Gastrocnemius medialis (tissue), 4 donors: Measurements from ENCODE around the gene TRAPPC11. TPM values are rescaled to one million over a fixed set of nuclear protein-coding genes. Genes with fewer than 3 reads are reported as not detected.

ENCODE experiments used
- ATAC-seq, 2 donors: fragments of 150-250 bp; one replicate each; pipeline ENCODE4 v1.9.1; 2016
- DNase-seq, 2 donors: peaks; one replicate each; pipeline ENCODE4 v3.0.0-alpha.2; 2019
- H3K27ac ChIP-seq, 4 donors: fragments of 200-600 bp; sonication (generic); 1 replicate in 1 of 4; 2 replicates in 3 of 4; pipeline ENCODE4 v1.5.1; 2016 to 2018; ENCODE audit warnings: mild to moderate bottlenecking in 2 of 4, moderate library complexity in 1 of 4
- H3K27me3 ChIP-seq, 3 donors: fragments of 200-600 bp; sonication (generic) in 2 of 3; 1 replicate in 1 of 3; 2 replicates in 2 of 3; pipeline versions ENCODE4 v1.5.1 to v1.6.0; 2016 to 2019; ENCODE audit warnings: mild to moderate bottlenecking in 1 of 3, moderate library complexity in 1 of 3
- H3K36me3 ChIP-seq, 2 donors: fragments of 200-600 bp; sonication (generic) in 1 of 2; one replicate each; pipeline ENCODE4 v1.5.1; 2017 to 2018
- H3K4me1 ChIP-seq, 2 donors: fragments of 200-600 bp; sonication (generic) in 1 of 2; one replicate each; pipeline ENCODE4 v1.5.1; 2016 to 2017; ENCODE audit warnings: mild to moderate bottlenecking in 2 of 2
- H3K4me3 ChIP-seq, 4 donors: fragments of 200-600 bp; sonication (generic) in 3 of 4; 1 replicate in 1 of 4; 2 replicates in 3 of 4; pipeline ENCODE4 v1.5.1; 2016 to 2019; ENCODE audit warnings: mild to moderate bottlenecking in 2 of 4
- H3K9me3 ChIP-seq, 3 donors: fragments of 200-600 bp; sonication (generic) in 2 of 3; 1 replicate in 1 of 3; 2 replicates in 2 of 3; pipeline ENCODE4 v1.5.1; 2016 to 2019
- CTCF ChIP-seq, 5 experiments: fragments of 450-650 bp in 3 of 5; fragments of 200-600 bp in 2 of 5; sonication (generic) in 2 of 5; IDR thresholded peaks in 4 of 5; conservative IDR thresholded peaks in 1 of 5; 1 replicate in 4 of 5; 2 replicates in 1 of 5; pipeline ENCODE4 v1.5.1; 2016 to 2019; ENCODE audit warnings: antibody characterized with exemption in 5 of 5, mild to moderate bottlenecking in 3 of 5, moderate library complexity in 3 of 5
- POLR2A ChIP-seq, 2 donors: fragments of 450-650 bp; IDR thresholded peaks; one replicate each; pipeline ENCODE4 v1.6.1; 2017; ENCODE audit warnings: antibody characterized with exemption in 2 of 2, mild to moderate bottlenecking in 2 of 2, moderate library complexity in 2 of 2
- in situ Hi-C, 4 donors: fragments of 200-750 bp; cut with MboI; loops; one replicate each; pipeline versions ENCODE4 v1.15.0 to v1.8.0; 2017; ENCODE audit warnings: low sequenced_read_pairs in 4 of 4
- intact Hi-C: fragments of 100-400 bp; cut with DNase I; formaldehyde crosslinking; loops from one replicate; pipeline ENCODE4 v1.15.1; 2023; ENCODE audit warnings: low total_unique reads
- total RNA-seq, 4 donors: library from RNA; depleted of rRNA; stranded (reverse); fragments of >200 nt; gene quantifications; one replicate each; pipeline versions ENCODE4 v1.1.0 to v1.2.3, GENCODE V29; 2016

TRAPPC11 gene
- total RNA-seq, 4 donors from 2014 or later: 19.3 to 31.7 (median 20.8) TPM

- Histone ChIP-seq H3K9me3 (no peaks in the 10 kb centered on the region), H3K36me3 (peaks cover 6 to 79% of the 10 kb centered on the region in 2 donors), H3K27ac (no peak overlapping the region), H3K4me1 (no peaks in the 10 kb centered on the region), H3K27me3 (no peaks in the 10 kb centered on the region), H3K4me3 (no peak overlapping the region)
- DNase-seq (no peak), ATAC-seq (no peak)
- in situ Hi-C loops (no loop called here), intact Hi-C loops (no loop called here)
- TF ChIP-seq POLR2A (IDR thresholded peaks at IDR 0.05) (no peak), CTCF (IDR thresholded peaks at IDR 0.05 in 4 of 5, conservative IDR thresholded peaks at IDR 0.05 in 1 of 5) (no peak)
Observed at GRCh38 chr4:183691006-183691405, 31.9 kb downstream of the TRAPPC11 start.

- in situ Hi-C loops (no loop called here), intact Hi-C loops (no loop called here)
- no peak for TF ChIP-seq POLR2A (IDR thresholded peaks at IDR 0.05)
- TF ChIP-seq CTCF (IDR thresholded peaks at IDR 0.05 in 4 of 5, conservative IDR thresholded peaks at IDR 0.05 in 1 of 5): no peak
Observed at GRCh38 chr4:183691897-183692296, 32.8 kb downstream of the TRAPPC11 start.

GRCh38 chr4:183698909-183699308 lies 39.8 kb downstream of the TRAPPC11 start:
- Histone ChIP-seq H3K36me3 (peaks cover 11 to 97% of the 10 kb centered on the region in 2 donors), H3K9me3 (no peaks in the 10 kb centered on the region), H3K27me3 (no peaks in the 10 kb centered on the region), H3K4me3 (no peak overlapping the region), H3K4me1 (no peaks in the 10 kb centered on the region), H3K27ac (no peak overlapping the region)
- no peak for ATAC-seq
- TF ChIP-seq CTCF (IDR thresholded peaks at IDR 0.05 in 4 of 5, conservative IDR thresholded peaks at IDR 0.05 in 1 of 5) (no peak), POLR2A (IDR thresholded peaks at IDR 0.05) (no peak)
- intact Hi-C loops: no loop called here
- in situ Hi-C loops: no loop called here
- no peak for DNase-seq

More at GRCh38 chr4:183691897-183692296, 32.8 kb downstream of the TRAPPC11 start:
- no peak for ATAC-seq
- no peaks in the 10 kb centered on the region for H3K9me3 ChIP-seq
- no peak for DNase-seq
- no peaks in the 10 kb centered on the region for H3K27me3 ChIP-seq
- H3K36me3 ChIP-seq: peaks cover 6 to 79% of the 10 kb centered on the region in 2 donors
- no peaks in the 10 kb centered on the region for H3K4me1 ChIP-seq
- H3K4me3 ChIP-seq: no peak overlapping the region
- H3K27ac ChIP-seq: no peak overlapping the region

- Histone ChIP-seq H3K4me1 (no peaks in the 10 kb centered on the region), H3K36me3 (peaks cover 5 to 90% of the 10 kb centered on the region in 2 donors), H3K4me3 (no peak overlapping the region), H3K9me3 (no peaks in the 10 kb centered on the region), H3K27me3 (no peaks in the 10 kb centered on the region), H3K27ac (no peak overlapping the region)
- in situ Hi-C loops: no loop called here
- TF ChIP-seq CTCF (IDR thresholded peaks at IDR 0.05 in 4 of 5, conservative IDR thresholded peaks at IDR 0.05 in 1 of 5) (no peak), POLR2A (IDR thresholded peaks at IDR 0.05) (no peak)
- ATAC-seq (no peak), DNase-seq (no peak)
- intact Hi-C loops: no loop called here
Observed at GRCh38 chr4:183700407-183700806, 41.3 kb downstream of the TRAPPC11 start.

- Histone ChIP-seq H3K9me3 (no peaks in the 10 kb centered on the region), H3K36me3 (peaks cover 5 to 88% of the 10 kb centered on the region in 2 donors), H3K27ac (no peak overlapping the region), H3K4me3 (no peak overlapping the region), H3K4me1 (no peaks in the 10 kb centered on the region), H3K27me3 (no peaks in the 10 kb centered on the region)
- no peak for DNase-seq
- ATAC-seq: no peak
- no peak for TF ChIP-seq CTCF (IDR thresholded peaks at IDR 0.05 in 4 of 5, conservative IDR thresholded peaks at IDR 0.05 in 1 of 5)
- no peak for TF ChIP-seq POLR2A (IDR thresholded peaks at IDR 0.05)
- in situ Hi-C loops (no loop called here), intact Hi-C loops (no loop called here)
Observed at GRCh38 chr4:183702492-183702891, 43.4 kb downstream of the TRAPPC11 start.
